Uterus (tissue), 2 donors: ENCODE data around the gene ZNF627.

Experiments used
- POLR2A ChIP-seq, 2 donors: fragments of 450-650 bp; IDR thresholded peaks; one replicate each; pipeline ENCODE4 v1.6.1; 2016; ENCODE audit warnings: antibody characterized with exemption in 2 of 2, mild to moderate bottlenecking in 1 of 2, moderate library complexity in 1 of 2
- TF ChIP-seq, protein P1 (sequence below), 4 experiments: fragments of 200-600 bp in 2 of 4; fragments of 450-650 bp in 2 of 4; sonication (generic) in 2 of 4; IDR thresholded peaks; one replicate each; pipeline ENCODE4 v1.5.1; 2016 to 2019; ENCODE audit warnings: antibody characterized with exemption in 4 of 4, mild to moderate bottlenecking in 2 of 4, moderate library complexity in 1 of 4

DNA sequence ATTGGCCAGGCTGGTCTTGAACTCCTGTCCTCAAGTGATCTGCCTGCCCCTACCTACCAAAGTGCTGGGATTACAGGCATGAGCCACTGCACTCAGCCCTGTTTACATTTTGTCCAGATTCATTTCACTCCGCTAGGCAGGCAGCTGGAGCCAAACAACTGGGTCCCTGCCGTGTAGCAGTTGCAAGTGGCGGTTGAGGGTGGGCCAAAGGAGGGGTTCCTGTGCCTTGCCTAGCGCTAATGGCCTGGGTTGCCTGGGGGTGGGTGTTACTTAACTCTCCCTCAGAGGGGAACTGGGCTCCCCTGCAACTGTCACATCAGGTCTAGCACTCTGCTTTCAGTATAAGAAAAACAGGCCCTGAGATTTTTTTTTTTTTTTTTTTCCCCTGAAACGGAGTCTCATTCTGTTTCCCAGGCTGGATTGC, 27.2 kb upstream of the ZNF627 start:
- TF ChIP-seq POLR2A (IDR thresholded peaks at IDR 0.05), result no peak
- TF ChIP-seq, protein P1, sequence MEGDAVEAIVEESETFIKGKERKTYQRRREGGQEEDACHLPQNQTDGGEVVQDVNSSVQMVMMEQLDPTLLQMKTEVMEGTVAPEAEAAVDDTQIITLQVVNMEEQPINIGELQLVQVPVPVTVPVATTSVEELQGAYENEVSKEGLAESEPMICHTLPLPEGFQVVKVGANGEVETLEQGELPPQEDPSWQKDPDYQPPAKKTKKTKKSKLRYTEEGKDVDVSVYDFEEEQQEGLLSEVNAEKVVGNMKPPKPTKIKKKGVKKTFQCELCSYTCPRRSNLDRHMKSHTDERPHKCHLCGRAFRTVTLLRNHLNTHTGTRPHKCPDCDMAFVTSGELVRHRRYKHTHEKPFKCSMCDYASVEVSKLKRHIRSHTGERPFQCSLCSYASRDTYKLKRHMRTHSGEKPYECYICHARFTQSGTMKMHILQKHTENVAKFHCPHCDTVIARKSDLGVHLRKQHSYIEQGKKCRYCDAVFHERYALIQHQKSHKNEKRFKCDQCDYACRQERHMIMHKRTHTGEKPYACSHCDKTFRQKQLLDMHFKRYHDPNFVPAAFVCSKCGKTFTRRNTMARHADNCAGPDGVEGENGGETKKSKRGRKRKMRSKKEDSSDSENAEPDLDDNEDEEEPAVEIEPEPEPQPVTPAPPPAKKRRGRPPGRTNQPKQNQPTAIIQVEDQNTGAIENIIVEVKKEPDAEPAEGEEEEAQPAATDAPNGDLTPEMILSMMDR (IDR thresholded peaks at IDR 0.05), result no peak
